ENCODE measurements around the gene COL5A1.

COL5A1 gene

GRCh38 chr9:134885001-134885678, 243.5 kb downstream of the COL5A1 start:
- DNase-seq = no peak

DNA sequence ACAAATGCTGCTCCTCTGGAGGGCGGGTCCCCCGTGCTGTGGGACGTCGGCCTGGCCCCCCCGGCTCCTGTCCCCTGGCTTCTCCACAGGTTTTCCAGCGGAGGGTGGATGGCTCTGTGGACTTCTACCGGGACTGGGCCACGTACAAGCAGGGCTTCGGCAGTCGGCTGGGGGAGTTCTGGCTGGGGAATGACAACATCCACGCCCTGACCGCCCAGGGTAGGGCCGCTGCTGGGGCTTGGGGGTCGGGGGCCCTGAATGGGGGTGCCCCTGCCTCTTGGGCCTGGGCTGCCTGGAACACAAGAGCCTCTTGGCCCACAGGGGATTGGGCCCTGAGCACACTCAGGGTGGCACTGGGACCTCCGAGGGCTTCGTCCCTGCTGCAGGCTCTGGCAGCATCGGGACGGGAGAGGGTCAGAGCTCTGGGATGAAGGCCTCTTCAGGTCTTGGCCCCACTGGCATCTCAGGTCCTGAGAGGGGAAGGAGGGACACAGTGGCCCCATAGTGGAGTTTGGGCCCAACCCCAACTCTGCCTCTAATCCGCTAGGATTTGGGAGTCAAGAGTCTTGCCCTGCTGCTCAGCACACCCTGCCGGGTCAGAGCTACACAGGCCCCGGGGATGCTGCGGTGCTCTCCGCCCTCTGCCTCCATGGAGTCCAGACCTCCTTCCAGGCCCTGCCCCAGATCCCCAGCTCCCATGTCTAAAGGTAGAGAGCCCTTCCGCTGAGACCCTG, 244.2 kb downstream of the COL5A1 start:
- no peak for DNase-seq

DNA sequence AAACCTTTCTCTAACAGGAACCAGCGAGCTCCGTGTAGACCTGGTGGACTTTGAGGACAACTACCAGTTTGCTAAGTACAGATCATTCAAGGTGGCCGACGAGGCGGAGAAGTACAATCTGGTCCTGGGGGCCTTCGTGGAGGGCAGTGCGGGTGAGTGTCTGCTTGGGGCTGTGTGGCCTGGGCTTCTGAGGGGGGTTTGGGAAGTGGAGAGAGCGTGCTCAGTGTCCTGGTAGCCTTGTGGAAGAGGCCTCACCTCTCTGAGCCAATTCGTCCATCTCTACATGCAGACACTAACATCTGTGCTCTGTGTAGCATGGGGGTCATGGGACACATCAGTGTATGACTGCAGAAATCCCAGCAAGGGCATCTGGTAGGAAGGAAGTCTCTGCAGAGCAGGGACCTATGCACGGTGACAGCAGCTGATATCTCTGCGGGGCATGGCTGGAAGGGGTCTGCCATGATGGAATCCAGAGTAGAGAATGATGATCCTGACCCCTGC, 244.9 kb downstream of the COL5A1 start:
- DNase-seq = no peak

- DNase-seq = no peak
Observed at GRCh38 chr9:134887219-134887618, 245.6 kb downstream of the COL5A1 start.

DNA sequence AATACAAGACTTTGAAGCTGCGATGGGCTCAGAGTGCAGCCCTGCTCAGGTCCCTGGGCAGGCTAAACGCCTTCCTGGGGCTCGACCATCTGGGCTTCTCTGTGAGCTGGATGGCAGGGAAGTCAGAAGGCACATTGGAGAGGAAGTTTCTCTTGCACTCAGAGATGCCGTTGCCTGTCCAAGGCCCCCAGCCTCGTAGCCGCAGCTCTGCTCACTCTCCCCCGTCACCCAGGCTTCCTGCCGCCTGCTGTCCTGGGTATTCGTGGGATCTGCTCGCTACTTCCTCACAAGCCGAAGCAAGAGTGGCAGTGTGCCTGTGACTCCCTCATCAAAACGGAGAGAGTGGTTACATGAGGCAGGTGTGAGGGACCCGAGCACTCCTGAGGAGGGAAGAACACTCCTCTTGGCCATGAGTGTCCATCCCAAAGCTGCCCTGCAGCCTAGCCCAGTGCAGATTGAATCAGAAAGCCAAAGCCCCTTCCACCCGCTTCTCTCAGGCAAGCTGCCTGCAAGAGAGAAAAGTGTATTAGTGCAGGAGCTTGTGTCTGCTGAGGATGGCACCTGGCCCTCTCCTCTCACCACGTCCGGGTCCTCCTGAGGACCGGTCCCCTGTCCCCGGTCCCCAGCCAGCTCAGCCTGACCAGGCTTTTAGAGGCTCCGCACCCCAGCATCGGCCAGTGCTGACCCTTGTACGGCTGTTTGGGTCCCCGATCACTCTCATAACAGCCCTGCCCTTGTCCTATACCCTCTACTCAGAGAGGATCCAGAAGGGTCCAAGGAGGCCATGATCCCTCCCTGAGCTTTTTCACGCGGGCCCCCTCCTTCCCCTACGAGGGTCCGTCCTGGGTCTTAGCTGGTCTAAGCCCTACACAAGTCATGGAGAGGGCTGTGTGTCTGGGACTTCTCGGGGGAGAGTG, 246.3 kb downstream of the COL5A1 start:
- DNase-seq = no peak

- DNase-seq = no peak
Observed at GRCh38 chr9:134888603-134889190, 247.1 kb downstream of the COL5A1 start.

GRCh38 chr9:134889386-134890154, 248.0 kb downstream of the COL5A1 start:
- no peak for DNase-seq

- DNase-seq = no peak
Observed at GRCh38 chr9:134890155-134890495, 248.5 kb downstream of the COL5A1 start.

- DNase-seq = no peak
Observed at GRCh38 chr9:134891053-134891452, 249.4 kb downstream of the COL5A1 start.

DNA sequence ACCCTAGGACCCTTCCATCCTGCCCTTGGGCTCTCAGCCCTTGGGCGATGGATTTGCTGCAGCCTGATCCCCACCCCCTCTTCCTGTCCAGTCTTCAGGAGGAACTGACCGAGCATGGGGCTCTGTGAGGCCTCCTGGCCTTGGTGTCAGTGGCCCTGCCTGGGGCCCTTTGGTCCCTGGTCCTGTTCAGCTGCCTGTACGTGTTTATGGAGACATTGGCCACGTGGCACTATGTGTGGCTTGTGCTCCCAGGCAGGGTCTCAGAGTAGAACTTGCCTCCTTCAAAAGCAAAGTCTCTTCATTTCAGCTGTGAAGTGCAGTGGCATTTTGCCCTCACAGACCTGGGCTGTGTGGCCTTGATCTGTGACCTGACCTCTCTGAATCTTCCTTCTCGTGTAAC, 250.1 kb downstream of the COL5A1 start:
- DNase-seq = no peak

GRCh38 chr9:134892221-134892620, 250.6 kb downstream of the COL5A1 start:
- DNase-seq = no peak

DNA sequence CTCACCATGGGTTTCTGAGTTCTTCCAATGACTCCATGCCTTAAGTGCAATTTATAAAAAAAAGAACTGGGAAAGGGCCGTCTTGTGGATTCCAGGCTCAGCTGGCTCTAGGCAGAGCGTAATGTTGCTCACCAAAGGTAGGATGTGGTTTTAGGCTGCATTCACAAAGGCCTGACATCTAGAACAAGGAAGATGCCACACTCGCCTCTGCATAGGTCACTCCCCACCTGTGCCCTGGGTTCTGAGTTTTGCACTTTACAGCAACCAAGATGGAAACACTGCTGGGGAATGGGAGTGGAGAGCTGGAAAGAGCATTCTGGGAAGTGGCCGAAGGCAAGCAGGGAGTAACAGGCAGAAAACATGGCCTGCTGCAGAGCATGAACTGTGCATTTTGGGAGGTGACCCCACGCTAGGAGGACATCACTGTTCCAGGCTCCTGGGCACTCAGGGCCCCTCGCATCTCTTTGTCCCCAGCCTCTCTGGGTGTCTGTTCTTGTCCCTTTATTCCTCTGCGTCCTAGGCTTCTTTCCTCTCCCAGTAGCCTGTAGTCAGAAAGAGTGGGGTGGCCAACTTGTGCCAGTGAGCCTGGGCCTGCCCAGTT, 251.3 kb downstream of the COL5A1 start:
- no peak for DNase-seq
